ENCODE results near the gene PLA2G6. TPM values are rescaled to one million over a fixed set of nuclear protein-coding genes. Genes with fewer than 3 reads are reported as not detected.
A peak's percentile ranks its signal among the peaks of the same experiment; 100 is the strongest.

Gene PLA2G6
- total and polyA plus RNA-seq, 8 donors, result 6.0 to 68.3 (median 25.8) TPM

DNA sequence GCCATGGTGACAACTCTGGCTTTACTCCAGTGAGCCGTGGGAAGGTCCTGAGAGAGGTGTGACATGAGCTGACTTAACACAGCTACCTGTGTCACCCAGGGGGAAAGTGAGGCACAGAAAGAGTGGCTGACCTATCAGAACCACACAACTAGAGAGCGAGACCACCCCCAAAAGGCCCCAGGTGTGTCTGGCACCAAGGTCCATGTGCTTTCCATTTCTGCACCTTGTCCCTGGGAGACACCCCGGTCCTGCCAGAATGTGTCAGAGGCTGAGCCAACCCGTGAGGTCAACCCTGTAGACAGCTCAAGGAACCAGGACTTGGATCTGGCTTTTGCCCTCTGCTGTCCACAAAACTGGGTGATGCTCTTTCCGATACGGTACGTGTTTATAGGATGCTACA lies 29.9 kb upstream of the PLA2G6 start:
- Histone ChIP-seq H3K36me3 (peaks cover 0 to 49% (median 26%) of the 10 kb centered on the region in 4 donors), H3K27me3 (no peaks in the 10 kb centered on the region), H3K4me3 (no peak overlapping the region), H3K9me3 (no peaks in the 10 kb centered on the region), H3K27ac (no peak overlapping the region), H3K4me1 (peaks cover 13 to 62% (median 20%) of the 10 kb centered on the region in 4 donors)
- DNase-seq, result no peak
- 92 to 97% (median 93%) methylated on average over 7 of the region's 7 CpGs for WGBS, 5 donors
- intact Hi-C loops (cut with DNase I; ENCODE audit: low total_unique reads), result no loop called here
- TF ChIP-seq EP300 (IDR thresholded peaks at IDR 0.05), result no peak
- TF ChIP-seq, protein P1, sequence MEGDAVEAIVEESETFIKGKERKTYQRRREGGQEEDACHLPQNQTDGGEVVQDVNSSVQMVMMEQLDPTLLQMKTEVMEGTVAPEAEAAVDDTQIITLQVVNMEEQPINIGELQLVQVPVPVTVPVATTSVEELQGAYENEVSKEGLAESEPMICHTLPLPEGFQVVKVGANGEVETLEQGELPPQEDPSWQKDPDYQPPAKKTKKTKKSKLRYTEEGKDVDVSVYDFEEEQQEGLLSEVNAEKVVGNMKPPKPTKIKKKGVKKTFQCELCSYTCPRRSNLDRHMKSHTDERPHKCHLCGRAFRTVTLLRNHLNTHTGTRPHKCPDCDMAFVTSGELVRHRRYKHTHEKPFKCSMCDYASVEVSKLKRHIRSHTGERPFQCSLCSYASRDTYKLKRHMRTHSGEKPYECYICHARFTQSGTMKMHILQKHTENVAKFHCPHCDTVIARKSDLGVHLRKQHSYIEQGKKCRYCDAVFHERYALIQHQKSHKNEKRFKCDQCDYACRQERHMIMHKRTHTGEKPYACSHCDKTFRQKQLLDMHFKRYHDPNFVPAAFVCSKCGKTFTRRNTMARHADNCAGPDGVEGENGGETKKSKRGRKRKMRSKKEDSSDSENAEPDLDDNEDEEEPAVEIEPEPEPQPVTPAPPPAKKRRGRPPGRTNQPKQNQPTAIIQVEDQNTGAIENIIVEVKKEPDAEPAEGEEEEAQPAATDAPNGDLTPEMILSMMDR (IDR thresholded peaks at IDR 0.05), result no peak
- TF ChIP-seq POLR2AphosphoS5 (IDR thresholded peaks at IDR 0.05), result no peak
- no peak for TF ChIP-seq POLR2A (IDR thresholded peaks at IDR 0.05)

DNA sequence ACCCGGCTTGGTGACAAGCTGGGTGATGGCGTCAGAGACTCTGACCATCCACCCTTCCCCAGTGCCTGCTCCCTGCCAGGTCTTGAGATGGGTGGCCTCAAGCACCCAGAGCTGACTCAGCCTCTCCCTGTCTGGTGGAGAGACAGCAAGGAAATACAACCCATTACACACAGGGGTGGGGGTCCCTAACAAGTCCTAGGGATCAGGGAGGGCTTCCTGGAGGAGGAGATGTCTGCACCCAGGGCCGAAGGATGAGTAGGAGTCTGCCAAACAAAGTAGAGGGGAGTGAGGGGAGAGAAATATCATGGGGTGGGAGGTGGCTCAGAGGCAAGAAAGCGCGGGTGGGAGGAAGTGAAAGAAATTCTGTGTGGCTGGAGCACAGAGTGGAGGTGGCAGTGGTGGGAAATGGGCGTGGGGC lies 26.9 kb upstream of the PLA2G6 start:
- H3K36me3 ChIP-seq, result peaks cover 0 to 25% (median 9%) of the 10 kb centered on the region in 4 donors
- no peak overlapping the region for H3K4me3 ChIP-seq
- intact Hi-C loops (cut with DNase I; ENCODE audit: low total_unique reads), result no loop called here
- H3K4me1 ChIP-seq, result peaks cover 15 to 58% (median 28%) of the 10 kb centered on the region in 4 donors
- H3K27ac ChIP-seq, result peak overlapping the region in 1 of 5 donors; percentile 2
- no peak for DNase-seq
- no peaks in the 10 kb centered on the region for H3K9me3 ChIP-seq
- no peaks in the 10 kb centered on the region for H3K27me3 ChIP-seq
- TF ChIP-seq POLR2A (IDR thresholded peaks at IDR 0.05), result no peak
- TF ChIP-seq, protein P1 (IDR thresholded peaks at IDR 0.05), result no peak
- TF ChIP-seq EP300 (IDR thresholded peaks at IDR 0.05), result no peak
- TF ChIP-seq POLR2AphosphoS5 (IDR thresholded peaks at IDR 0.05), result no peak
- WGBS, 5 donors, result 66 to 93% (median 77%) methylated on average over 5 to 6 of the region's 6 CpGs

DNA sequence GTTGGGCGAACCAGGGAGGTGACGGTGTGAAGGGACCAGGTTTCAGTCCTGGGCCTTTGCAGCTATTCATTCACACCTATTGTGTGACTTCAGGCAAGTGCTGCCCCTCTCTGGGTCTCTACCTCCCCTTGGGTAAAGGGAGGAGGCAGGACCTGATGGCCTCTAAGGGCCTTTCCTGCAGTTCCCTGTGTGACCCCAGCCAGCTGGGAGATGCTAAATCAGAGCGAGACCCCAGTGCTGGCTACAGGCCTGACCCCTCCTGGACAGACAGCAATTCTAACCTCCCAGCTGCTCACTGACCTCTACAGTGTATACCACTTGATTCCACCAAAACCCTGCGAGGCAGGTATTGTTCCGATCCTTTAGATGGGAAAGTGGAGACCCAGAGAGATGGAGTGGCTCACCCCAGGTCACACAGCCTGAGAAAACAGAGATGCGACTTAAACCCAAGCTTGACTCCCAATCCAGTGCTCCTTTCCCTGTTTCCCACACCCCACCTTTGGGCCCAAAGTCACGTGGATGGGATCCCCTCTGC lies 26.3 kb upstream of the PLA2G6 start:
- TF ChIP-seq, protein P1 (IDR thresholded peaks at IDR 0.05), result no peak
- no peak for TF ChIP-seq EP300 (IDR thresholded peaks at IDR 0.05)
- TF ChIP-seq POLR2A (IDR thresholded peaks at IDR 0.05), result no peak
- WGBS, 5 donors, result 87 to 93% (median 91%) methylated on average over 7 of the region's 7 CpGs
- no peak for DNase-seq
- Histone ChIP-seq H3K9me3 (no peaks in the 10 kb centered on the region), H3K27ac (peak overlapping the region in 1 of 5 donors; percentile 2), H3K4me3 (no peak overlapping the region), H3K36me3 (peaks cover 0 to 25% (median 9%) of the 10 kb centered on the region in 4 donors), H3K4me1 (peaks cover 18 to 57% (median 29%) of the 10 kb centered on the region in 4 donors), H3K27me3 (no peaks in the 10 kb centered on the region)
- intact Hi-C loops (cut with DNase I; ENCODE audit: low total_unique reads), result no loop called here

DNA sequence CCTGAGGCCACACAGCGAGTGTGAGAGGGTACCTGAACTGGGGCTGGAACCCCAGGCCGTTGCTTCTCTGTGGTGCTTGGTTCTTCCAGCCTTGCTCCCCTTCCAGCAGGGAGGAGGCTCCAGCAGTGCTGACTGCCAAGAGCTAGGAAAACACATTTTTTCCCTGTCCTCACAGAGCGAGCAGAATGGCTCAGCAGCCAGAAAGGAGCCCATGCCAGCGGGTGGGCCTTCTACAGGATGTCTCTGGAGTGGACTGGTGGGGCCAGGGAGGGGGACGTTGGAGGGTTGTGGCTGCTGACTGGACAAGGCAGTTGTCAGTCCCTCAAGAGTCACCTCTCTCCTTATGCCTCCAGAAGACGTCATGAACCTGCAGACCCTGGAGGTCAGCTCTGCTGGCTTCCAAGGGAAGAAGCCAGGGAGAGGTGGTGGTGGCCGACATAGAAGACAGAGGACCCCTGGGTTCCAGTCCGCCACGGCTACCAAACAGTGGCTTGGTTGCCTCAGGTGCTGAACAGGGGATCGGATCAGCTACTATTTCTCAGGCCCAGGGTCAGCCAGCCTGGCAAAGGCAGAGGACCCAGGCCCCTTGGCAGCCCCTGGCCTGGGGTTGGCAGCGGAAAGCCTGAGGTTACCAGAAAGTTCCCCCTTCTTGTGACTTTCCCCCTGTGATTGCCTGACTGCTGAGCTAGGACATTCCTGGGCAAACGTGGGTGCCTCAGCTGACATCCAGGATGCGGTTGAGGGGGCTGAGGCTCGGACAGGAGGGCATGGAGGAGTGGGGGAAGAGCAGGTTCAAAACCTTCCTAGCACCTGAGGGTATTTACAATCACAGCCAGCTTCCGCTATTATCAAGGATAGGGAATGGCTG lies 23.9 kb upstream of the PLA2G6 start:
- intact Hi-C loops (cut with DNase I; ENCODE audit: low total_unique reads), result no loop called here
- Histone ChIP-seq H3K27ac (peak overlapping the region; percentile 98 to 100 (median 100)), H3K9me3 (no peaks in the 10 kb centered on the region), H3K36me3 (peaks cover 0 to 19% (median 9%) of the 10 kb centered on the region in 4 donors), H3K4me3 (peak overlapping the region in 3 of 4 donors; percentile 7 to 77 (median 69)), H3K27me3 (no peaks in the 10 kb centered on the region), H3K4me1 (peaks cover 18 to 55% (median 35%) of the 10 kb centered on the region in 4 donors)
- DNase-seq, result peak in 1 of 2 donors; percentile 95
- WGBS, 5 donors, result 61 to 72% (median 66%) methylated on average over 14 to 15 of the region's 15 CpGs
- no peak for TF ChIP-seq EP300 (IDR thresholded peaks at IDR 0.05)
- peak in 2 of 3 donors; percentile 52 to 67 for TF ChIP-seq POLR2AphosphoS5 (IDR thresholded peaks at IDR 0.05)

Data from stomach (tissue), 9 donors.